ENCODE results near the gene GSTM3. TPM values are rescaled to one million over a fixed set of nuclear protein-coding genes. Genes with fewer than 3 reads are reported as not detected.

The GSTM3 gene
- total and polyA plus RNA-seq, 2 of the 13 experiments (the other 11 are each of a cell fraction or from before 2014, with no cell fraction given): 127 to 142 TPM

GRCh38 chr1:109775398-109775797 is 34.6 kb upstream of the GSTM3 start:
- in situ Hi-C loops (cut with HindIII; ENCODE audit: extremely low pct_ligation_motif_present, low pct_unique_long_range_greater_than_20kb) (loop anchor here (5.0 kb wide), 1 partner anchor 207 kb away; the partner anchor contains the start of gene AHCYL1), intact Hi-C loops (cut with micrococcal nuclease; ENCODE audit: unreplicated experiment) (loop anchor here (5.0 kb wide), 1 partner anchor 137 kb away; the partner anchor contains the start of gene CSF1)
- H4K20me1 ChIP-seq (ENCODE audit: insufficient read depth, low read length): no peaks in the 10 kb centered on the region
- POLR2A ChIA-PET: interaction anchor here (2.1 kb wide), 1 partner anchor 209 kb away, joined by 6 read pairs; the partner anchor contains the start of gene AHCYL1
- TF ChIP-seq ZNF772 (CRISPR knock-in tag; IDR thresholded peaks at IDR 0.05): no peak
- no peak for TF ChIP-seq TEF (CRISPR knock-in tag; IDR thresholded peaks at IDR 0.05)
- no peak for TF ChIP-seq ZNF776 (CRISPR knock-in tag; IDR thresholded peaks at IDR 0.05)
- TF ChIP-seq, protein P1, sequence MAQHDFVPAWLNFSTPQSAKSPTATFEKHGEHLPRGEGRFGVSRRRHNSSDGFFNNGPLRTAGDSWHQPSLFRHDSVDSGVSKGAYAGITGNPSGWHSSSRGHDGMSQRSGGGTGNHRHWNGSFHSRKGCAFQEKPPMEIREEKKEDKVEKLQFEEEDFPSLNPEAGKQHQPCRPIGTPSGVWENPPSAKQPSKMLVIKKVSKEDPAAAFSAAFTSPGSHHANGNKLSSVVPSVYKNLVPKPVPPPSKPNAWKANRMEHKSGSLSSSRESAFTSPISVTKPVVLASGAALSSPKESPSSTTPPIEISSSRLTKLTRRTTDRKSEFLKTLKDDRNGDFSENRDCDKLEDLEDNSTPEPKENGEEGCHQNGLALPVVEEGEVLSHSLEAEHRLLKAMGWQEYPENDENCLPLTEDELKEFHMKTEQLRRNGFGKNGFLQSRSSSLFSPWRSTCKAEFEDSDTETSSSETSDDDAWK (CRISPR knock-in tag; IDR thresholded peaks at IDR 0.05): no peak
- CTCF ChIA-PET (ENCODE audit: low intra/inter-chr PET ratio, low total read pairs): interaction anchor here (0.9 to 2.2 kb wide), 2 partner anchors 133 to 205 kb away, joined by 3 to 18 read pairs; no protein-coding TSS in a partner anchor
- H3K36me3 ChIP-seq (replicated peaks in 1 of 2; ENCODE audit: control insufficient read depth in 1 of 2, insufficient read depth in 2 of 2, low read length in 2 of 2): no peaks in the 10 kb centered on the region
- H3K27ac ChIP-seq (ENCODE audit: extremely low read length, insufficient read depth, low read length): no peak overlapping the region
- FAIRE-seq (no peak), DNase-seq (ENCODE audit: low spot score) (no peak), ATAC-seq (no peak)
- H3K9me3 ChIP-seq (ENCODE audit: low read length): no peaks in the 10 kb centered on the region; the same call in 1 of the 2 replicates
- peaks cover 1 to 7% of the 10 kb centered on the region in 2 experiments; a peak in 2 of 5 replicates for H3K27me3 ChIP-seq (ENCODE audit: control insufficient read depth in 1 of 2, insufficient read depth in 2 of 2, low read length in 2 of 2)
- H2AFZ ChIP-seq (ENCODE audit: low read length): no peak overlapping the region
- no peaks in the 10 kb centered on the region for H3K79me2 ChIP-seq (ENCODE audit: insufficient read depth, low read length)
- H3K4me3 ChIP-seq (replicated peaks in 1 of 3; ENCODE audit: insufficient read depth in 1 of 3, low read depth in 2 of 3, low read length in 3 of 3): no peak overlapping the region
- BruUV-seq (replicated peaks): no TSS peak
- H3K4me2 ChIP-seq (ENCODE audit: low read depth, low read length): no peak overlapping the region
- WGBS (ENCODE audit: low lambda C conversion rate): 9% methylated on average over 1 of the region's 1 CpG
- peaks cover 42% of the 10 kb centered on the region for H3K4me1 ChIP-seq (ENCODE audit: insufficient read depth, low read length)
- H3K9ac ChIP-seq (ENCODE audit: insufficient read depth, low read depth, low read length): no peak overlapping the region

Measured in HepG2 (cell line).